OCI-LY3 (cell line): ENCODE results near the gene ATP8B3.

Experiments used
- H2AFZ ChIP-seq: fragments of 200-600, 300-600 bp; shearing (Covaris generic); 2 replicates; pipeline ENCODE4 v1.6.0; 2014; ENCODE audit warnings: antibody characterized with exemption, low read depth, low read length
- H3K27ac ChIP-seq: fragments of 200-600, 300-600 bp; sonication (generic); 2 replicates; pipeline ENCODE4 v1.5.1; 2014; ENCODE audit warnings: mild to moderate bottlenecking, low read length, moderate library complexity, mixed read lengths
- H3K27me3 ChIP-seq: fragments of 200-600, 300-600 bp; sonication (generic); 2 replicates; pipeline ENCODE4 v1.6.1; 2014; ENCODE audit warnings: low read depth, low read length, mixed read lengths
- H3K36me3 ChIP-seq: fragments of 200-600, 300-600 bp; sonication (generic); replicated peaks from 2 replicates; pipeline ENCODE3; 2014; ENCODE audit warnings: low read depth, low read length, mixed read lengths
- H3K4me1 ChIP-seq: fragments of 300-600, 200-600 bp; sonication (generic); 2 replicates; pipeline ENCODE4 v1.6.1; 2014; ENCODE audit warnings: low read length, mixed read lengths
- H3K4me2 ChIP-seq: fragments of 200-600, 300-600 bp; sonication (generic); 2 replicates; pipeline ENCODE4 v1.6.1; 2014; ENCODE audit warnings: low read length, mixed read lengths
- H3K4me3 ChIP-seq: fragments of 300-600, 200-600 bp; sonication (generic); 2 replicates; pipeline ENCODE4 v1.5.1; 2014; ENCODE audit warnings: antibody characterized with exemption, mild to moderate bottlenecking, low read length, moderate library complexity
- H3K79me2 ChIP-seq: fragments of 300-600, 200-600 bp; shearing (Covaris generic); 2 replicates; pipeline ENCODE4 v1.6.1; 2014; ENCODE audit warnings: mild to moderate bottlenecking, low read length, mixed read lengths
- H3K9ac ChIP-seq: fragments of 300-600, 200-600 bp; shearing (Covaris generic); 2 replicates; pipeline ENCODE4 v1.6.0; 2014; ENCODE audit warnings: mild to moderate bottlenecking, low read length, moderate library complexity
- H3K9me3 ChIP-seq: fragments of 200-600, 300-600 bp; shearing (Covaris generic); 2 replicates; pipeline ENCODE4 v1.6.1; 2014; ENCODE audit warnings: low read length, mixed read lengths; ENCODE audit not compliant: insufficient read depth
- H4K20me1 ChIP-seq: fragments of 200-600, 300-600 bp; sonication (generic); 2 replicates; pipeline ENCODE4 v1.6.1; 2016; ENCODE audit warnings: low read length, mixed read lengths; ENCODE audit not compliant: insufficient read depth
- CTCF ChIP-seq: fragments of 200-600, 300-600 bp; sonication (generic); IDR thresholded peaks from 2 replicates; pipeline ENCODE4 v1.5.1; 2014; ENCODE audit warnings: antibody characterized with exemption, low read length, low read depth
- EZH2phosphoT487 ChIP-seq: fragments of 200-600 bp; shearing (Covaris generic); IDR thresholded peaks from 2 replicates; pipeline ENCODE4 v1.6.1; 2018; ENCODE audit warnings: antibody characterized with exemption, mixed run types, low read depth

Gene ATP8B3

GRCh38 chr19:1841209-1841924, 29.3 kb upstream of the ATP8B3 start:
- Histone ChIP-seq H3K9me3 (no peaks in the 10 kb centered on the region), H4K20me1 (peaks cover 87% of the 10 kb centered on the region), H2AFZ (no peak overlapping the region), H3K27ac (no peak overlapping the region), H3K79me2 (peaks cover 95% of the 10 kb centered on the region), H3K9ac (no peak overlapping the region), H3K4me2 (no peak overlapping the region), H3K36me3 (no peaks in the 10 kb centered on the region), H3K4me3 (no peak overlapping the region), H3K4me1 (peaks cover 9% of the 10 kb centered on the region), H3K27me3 (no peaks in the 10 kb centered on the region)
- TF ChIP-seq EZH2phosphoT487 (no peak), CTCF (no peak)

GRCh38 chr19:1840541-1841115, 28.6 kb upstream of the ATP8B3 start:
- H3K4me2 ChIP-seq, result no peak overlapping the region
- H3K4me1 ChIP-seq, result peaks cover 4% of the 10 kb centered on the region
- H3K9me3 ChIP-seq, result no peaks in the 10 kb centered on the region
- peaks cover 86% of the 10 kb centered on the region for H4K20me1 ChIP-seq
- H3K79me2 ChIP-seq, result peaks cover 95% of the 10 kb centered on the region
- H3K27ac ChIP-seq, result no peak overlapping the region
- H3K4me3 ChIP-seq, result no peak overlapping the region
- H3K27me3 ChIP-seq, result no peaks in the 10 kb centered on the region
- H3K36me3 ChIP-seq, result no peaks in the 10 kb centered on the region
- H3K9ac ChIP-seq, result no peak overlapping the region
- TF ChIP-seq CTCF (no peak), EZH2phosphoT487 (no peak)
- no peak overlapping the region for H2AFZ ChIP-seq

DNA sequence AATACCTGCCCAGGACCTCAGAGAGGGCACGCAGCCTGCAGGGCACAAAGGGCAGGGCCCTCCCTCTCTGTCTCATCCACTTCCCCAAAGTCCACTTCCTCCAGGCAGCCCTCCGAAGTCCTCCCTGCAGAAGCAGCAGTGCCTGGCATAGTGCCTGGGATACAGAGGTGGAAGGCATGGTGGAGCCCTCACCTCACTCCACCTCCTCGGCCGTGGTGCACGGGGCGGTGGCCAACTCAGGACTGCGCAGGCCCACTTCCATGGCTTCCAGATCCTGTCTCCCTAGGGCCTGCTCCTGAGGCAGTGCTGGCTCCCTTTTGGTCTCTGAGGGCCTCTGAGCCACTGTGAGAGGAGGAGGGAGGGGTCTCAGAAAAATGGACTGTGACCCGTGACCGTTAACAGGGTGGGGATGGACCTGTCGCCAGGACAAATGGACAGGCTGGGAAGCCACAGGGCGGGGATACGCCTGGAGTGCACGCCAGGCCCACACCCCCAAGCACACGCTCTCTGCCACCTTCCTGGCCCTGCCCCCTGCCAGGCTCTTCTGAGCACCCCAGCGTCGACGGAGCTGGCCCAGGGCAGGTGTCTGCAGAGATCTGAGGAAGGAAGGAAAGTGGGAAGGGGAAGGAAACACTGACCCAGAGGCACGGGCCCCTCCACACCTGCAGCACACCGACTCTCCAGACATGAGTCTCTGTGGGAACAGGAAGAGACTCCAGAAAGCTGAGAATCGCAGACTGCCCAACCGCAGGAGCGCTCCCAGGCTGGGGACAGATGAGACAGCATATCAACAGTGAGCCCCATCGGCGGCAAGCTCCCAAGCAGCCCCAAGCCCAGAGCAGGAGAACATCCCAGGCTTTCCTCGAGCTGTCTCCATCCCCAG, 27.8 kb upstream of the ATP8B3 start:
- TF ChIP-seq EZH2phosphoT487 (no peak), CTCF (no peak)
- Histone ChIP-seq H3K36me3 (no peaks in the 10 kb centered on the region), H2AFZ (no peak overlapping the region), H3K27ac (no peak overlapping the region), H3K9me3 (no peaks in the 10 kb centered on the region), H3K4me1 (peaks cover 4% of the 10 kb centered on the region), H3K9ac (no peak overlapping the region), H3K4me2 (no peak overlapping the region), H3K27me3 (no peaks in the 10 kb centered on the region), H4K20me1 (peaks cover 89% of the 10 kb centered on the region), H3K4me3 (no peak overlapping the region), H3K79me2 (peaks cover 95% of the 10 kb centered on the region)

DNA sequence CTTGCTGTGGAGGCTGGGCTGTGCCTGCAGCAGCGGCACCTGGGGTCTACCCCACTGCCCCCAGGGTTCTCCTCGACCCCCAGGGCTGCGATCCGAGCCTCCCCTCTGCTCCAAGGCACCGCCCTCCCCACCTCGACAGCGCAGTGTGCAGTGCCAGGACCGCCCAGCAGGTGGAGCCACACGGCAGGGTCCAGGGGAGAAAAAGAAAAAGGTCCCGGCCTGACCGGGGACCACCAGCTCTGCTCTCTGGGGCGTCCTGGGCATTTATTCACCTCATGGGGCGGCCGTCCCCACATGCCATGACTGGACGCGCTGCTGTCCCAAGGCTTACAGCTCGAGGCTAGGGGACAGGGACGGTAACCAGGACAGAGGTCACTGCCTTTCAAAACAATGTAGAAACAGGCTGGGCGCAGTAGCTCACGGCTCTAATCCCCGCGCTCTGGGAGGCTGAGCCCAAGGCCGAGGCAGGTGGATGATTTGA, 25.6 kb upstream of the ATP8B3 start:
- TF ChIP-seq CTCF (peak; percentile 95), EZH2phosphoT487 (no peak)
- Histone ChIP-seq H2AFZ (no peak overlapping the region), H4K20me1 (peaks cover 87% of the 10 kb centered on the region), H3K36me3 (no peaks in the 10 kb centered on the region), H3K4me1 (peaks cover 4% of the 10 kb centered on the region), H3K4me3 (no peak overlapping the region), H3K79me2 (peaks cover 94% of the 10 kb centered on the region), H3K27ac (peak overlapping the region; percentile 32), H3K4me2 (peak overlapping the region; percentile 39; the same call in 1 of the 2 replicates), H3K9ac (no peak overlapping the region; the same call in 1 of the 2 replicates), H3K9me3 (no peaks in the 10 kb centered on the region), H3K27me3 (no peaks in the 10 kb centered on the region)
